CD4-positive, CD25-positive, alpha-beta regulatory T cell (primary cell): ENCODE data around the gene SHANK3. TPM values are rescaled to one million over a fixed set of nuclear protein-coding genes. Genes with fewer than 3 reads are reported as not detected.
A peak's percentile ranks its signal among the peaks of the same experiment; 100 is the strongest.

Source experiments
- ATAC-seq, 2 donors: fragments of 150-1000 bp; cut with Tn5 transposase; one replicate each; pipeline ENCODE4 v1.10.0; 2021; ENCODE audit warnings: low read depth in 2 of 2, moderate number of reproducible peaks in 2 of 2, moderate library complexity in 1 of 2
- DNase-seq, 3 donors: peaks; one replicate each; pipeline versions ENCODE4 v3.0.0 to v3.0.0-alpha.2; 2012 to 2022; ENCODE audit warnings: mixed read lengths in 1 of 3
- H3K27ac ChIP-seq: one replicate; pipeline ENCODE4 v1.7.0; 2013; ENCODE audit warnings: mild to moderate bottlenecking, low read length; ENCODE audit not compliant: insufficient read depth, poor library complexity, severe bottlenecking
- H3K27me3 ChIP-seq: one replicate; pipeline ENCODE4 v1.7.0; 2013; ENCODE audit warnings: low read length; ENCODE audit not compliant: control insufficient read depth, insufficient read depth
- H3K36me3 ChIP-seq: one replicate; pipeline ENCODE4 v1.7.0; 2013; ENCODE audit warnings: mild to moderate bottlenecking, low read length, moderate library complexity; ENCODE audit not compliant: control insufficient read depth, insufficient read depth
- H3K4me1 ChIP-seq: 2 replicates; pipeline ENCODE4 v1.7.0; 2013; ENCODE audit warnings: mild to moderate bottlenecking, low read length; ENCODE audit not compliant: insufficient read depth, control insufficient read depth, poor library complexity, severe bottlenecking
- H3K4me3 ChIP-seq: one replicate; pipeline ENCODE4 v1.7.0; 2013; ENCODE audit warnings: low read depth, mild to moderate bottlenecking, low read length, moderate library complexity
- H3K9me3 ChIP-seq, 2 experiments: 1 replicate in 1 of 2; 2 replicates in 1 of 2; pipeline ENCODE4 v1.7.0; 2013; ENCODE audit warnings: low read length in 2 of 2, mild to moderate bottlenecking in 1 of 2, moderate library complexity in 1 of 2; ENCODE audit not compliant: control insufficient read depth in 2 of 2
- H3K27ac Mint-ChIP-seq, 3 donors: one replicate each; pipeline ENCODE4 v1.8.0; 2020 to 2022; ENCODE audit warnings: mild to moderate bottlenecking in 3 of 3, mixed read lengths in 3 of 3, moderate library complexity in 2 of 3
- H3K27me3 Mint-ChIP-seq: one replicate; pipeline ENCODE4 v1.8.0; 2022; ENCODE audit warnings: mild to moderate bottlenecking, mixed read lengths
- H3K36me3 Mint-ChIP-seq: one replicate; pipeline ENCODE4 v1.8.0; 2020; ENCODE audit warnings: mixed read lengths
- H3K4me1 Mint-ChIP-seq, 4 donors: one replicate each; pipeline ENCODE4 v1.8.0; 2020 to 2022; ENCODE audit warnings: mixed read lengths in 4 of 4, mild to moderate bottlenecking in 1 of 4
- H3K4me3 Mint-ChIP-seq, 4 donors: one replicate each; pipeline ENCODE4 v1.8.0; 2020 to 2022; ENCODE audit warnings: mild to moderate bottlenecking in 4 of 4, mixed read lengths in 4 of 4, moderate library complexity in 3 of 4
- H3K9me3 Mint-ChIP-seq, 7 donors: one replicate each; pipeline ENCODE4 v1.8.0; 2020 to 2022; ENCODE audit warnings: mixed read lengths in 7 of 7, mild to moderate bottlenecking in 3 of 7, moderate library complexity in 2 of 7
- polyA plus RNA-seq, 4 donors: library from polyadenylated mRNA; unstranded; fragments of 300-500 nt; fragmentation: Illumina TruSeq; gene quantifications; one replicate each; pipeline ENCODE4 v1.2.3, GENCODE V29; 2021
- total RNA-seq: library from RNA; stranded (reverse); gene quantifications from one replicate; pipeline ENCODE4 v1.2.3, GENCODE V29; 2022

Gene SHANK3
- total and polyA plus RNA-seq, 5 donors from 2014 or later: 0.67 TPM; not detected in 4

DNA sequence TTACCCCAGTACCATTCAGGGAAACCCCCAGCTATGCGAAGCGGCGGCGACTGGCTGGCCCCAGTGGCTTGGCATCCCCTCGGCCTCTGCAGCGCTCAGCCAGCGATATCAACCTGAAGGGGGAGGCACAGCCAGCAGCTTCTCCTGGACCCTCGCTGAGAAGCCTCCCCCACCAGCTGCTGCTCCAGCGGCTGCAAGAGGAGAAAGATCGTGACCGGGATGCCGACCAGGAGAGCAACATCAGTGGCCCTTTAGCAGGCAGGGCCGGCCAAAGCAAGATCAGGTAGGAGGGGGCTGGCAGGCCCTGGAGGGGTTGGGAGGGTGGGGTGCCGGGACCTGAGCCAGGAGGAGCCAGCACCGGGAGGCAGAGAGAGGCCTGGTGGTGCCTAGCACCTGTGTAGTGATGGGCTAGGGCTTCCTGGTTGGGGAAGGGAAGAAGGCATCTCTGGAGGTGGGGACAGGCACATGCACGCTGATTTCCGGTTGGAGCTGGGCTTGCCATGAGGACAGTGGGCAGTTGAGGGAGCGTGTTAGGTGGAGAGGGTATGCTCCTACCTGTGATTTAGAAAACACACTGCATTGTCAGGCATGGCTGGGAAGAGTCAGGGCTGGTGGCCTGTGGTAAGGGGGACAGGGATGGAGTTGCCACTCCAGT, 22.3 kb downstream of the SHANK3 start:
- H3K27ac Mint-ChIP-seq: no peak overlapping the region
- peaks cover 0 to 2% of the 10 kb centered on the region in 2 experiments for H3K9me3 ChIP-seq
- ATAC-seq (no peak), DNase-seq (no peak)
- no peaks in the 10 kb centered on the region for H3K27me3 ChIP-seq
- H3K36me3 Mint-ChIP-seq: no peaks in the 10 kb centered on the region
- H3K9me3 Mint-ChIP-seq: peaks cover 0 to 11% (median 0%) of the 10 kb centered on the region in 7 donors
- H3K4me1 ChIP-seq: no peaks in the 10 kb centered on the region
- H3K4me3 Mint-ChIP-seq: no peak overlapping the region
- H3K36me3 ChIP-seq: no peaks in the 10 kb centered on the region
- no peak overlapping the region for H3K4me3 ChIP-seq
- H3K27ac ChIP-seq: no peak overlapping the region
- peaks cover 0 to 19% (median 0%) of the 10 kb centered on the region in 4 donors for H3K4me1 Mint-ChIP-seq
- H3K27me3 Mint-ChIP-seq: peaks cover 31% of the 10 kb centered on the region

DNA sequence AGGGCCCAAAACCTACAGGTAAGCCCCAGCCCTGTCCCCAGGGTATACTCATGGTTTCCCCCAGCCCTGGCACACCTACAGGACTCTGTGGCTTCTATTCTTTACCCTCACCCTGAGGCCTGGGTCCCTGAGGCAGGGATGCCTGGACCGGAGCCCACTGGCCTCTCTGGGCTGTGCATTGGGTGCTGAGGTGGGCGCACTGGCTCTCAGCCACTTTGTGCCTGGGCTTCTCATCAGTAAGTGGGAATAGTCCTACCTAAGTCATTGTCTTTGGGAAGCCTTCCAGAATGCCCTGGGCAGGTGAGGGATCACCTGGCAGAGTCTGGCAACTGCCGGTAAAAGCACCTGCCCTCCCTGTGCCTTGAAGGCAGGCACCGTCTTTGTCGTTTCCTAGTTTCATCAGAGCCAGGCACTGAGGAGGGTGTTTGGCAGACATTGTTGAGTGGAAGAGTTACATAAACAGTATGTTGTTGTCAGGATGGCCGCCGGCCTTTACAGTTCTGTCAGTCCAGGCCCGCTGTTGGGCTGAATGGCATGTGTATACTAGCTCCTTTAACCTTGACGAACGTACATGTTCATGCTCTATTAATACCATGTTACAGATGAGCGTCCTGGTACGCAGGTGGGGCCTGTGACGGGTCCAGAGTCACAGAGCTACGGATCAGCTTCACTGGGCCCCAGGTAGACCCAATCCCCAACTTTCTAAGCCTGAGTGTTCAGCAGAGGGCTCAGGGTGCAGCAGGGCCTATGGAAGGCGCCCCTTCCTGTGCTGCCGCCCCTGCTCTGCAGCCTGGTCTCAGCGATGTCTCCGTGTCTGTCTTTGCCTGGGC, 23.0 kb downstream of the SHANK3 start:
- H3K36me3 ChIP-seq: no peaks in the 10 kb centered on the region
- peaks cover 31% of the 10 kb centered on the region for H3K27me3 Mint-ChIP-seq
- H3K4me1 ChIP-seq: no peaks in the 10 kb centered on the region
- DNase-seq (no peak), ATAC-seq (no peak)
- H3K4me3 Mint-ChIP-seq: no peak overlapping the region
- peaks cover 0 to 11% (median 0%) of the 10 kb centered on the region in 7 donors for H3K9me3 Mint-ChIP-seq
- H3K27ac Mint-ChIP-seq: no peak overlapping the region
- H3K4me3 ChIP-seq: no peak overlapping the region
- peaks cover 0 to 2% of the 10 kb centered on the region in 2 experiments for H3K9me3 ChIP-seq
- H3K36me3 Mint-ChIP-seq: no peaks in the 10 kb centered on the region
- peaks cover 0 to 19% (median 0%) of the 10 kb centered on the region in 4 donors for H3K4me1 Mint-ChIP-seq
- H3K27ac ChIP-seq: no peak overlapping the region
- H3K27me3 ChIP-seq: no peaks in the 10 kb centered on the region

DNA sequence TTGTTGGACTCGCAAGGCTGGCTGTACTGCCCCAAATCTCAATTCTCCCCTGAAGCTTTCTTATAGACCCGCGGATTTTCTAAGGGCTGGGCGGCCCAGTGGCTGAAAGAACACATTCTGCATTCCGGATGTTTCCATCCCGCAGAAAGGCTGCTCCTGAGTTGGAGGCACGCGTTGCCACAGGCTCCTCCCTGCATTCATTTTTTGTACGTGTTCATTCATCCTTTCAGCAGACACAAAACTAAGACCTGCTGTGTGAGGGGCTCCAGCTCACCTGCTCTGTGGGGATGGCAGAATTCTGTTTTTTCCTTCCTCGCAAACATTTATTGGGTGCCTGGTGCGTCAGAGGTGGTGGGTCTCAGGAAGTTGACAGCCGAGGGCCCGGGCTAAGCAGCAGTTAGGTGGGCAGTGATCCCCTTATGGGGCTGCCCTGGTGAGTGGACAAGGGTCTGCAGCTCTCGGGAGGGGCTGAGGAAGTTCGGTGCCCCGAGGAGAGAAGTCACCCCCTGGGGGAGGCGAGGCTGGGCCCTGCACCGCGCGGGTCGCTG, 23.7 kb downstream of the SHANK3 start:
- H3K27me3 ChIP-seq: no peaks in the 10 kb centered on the region
- no peak overlapping the region for H3K4me3 ChIP-seq
- no peaks in the 10 kb centered on the region for H3K36me3 ChIP-seq
- no peak overlapping the region for H3K4me3 Mint-ChIP-seq
- H3K36me3 Mint-ChIP-seq: no peaks in the 10 kb centered on the region
- no peak for DNase-seq
- no peaks in the 10 kb centered on the region for H3K4me1 ChIP-seq
- peaks cover 0 to 14% (median 0%) of the 10 kb centered on the region in 4 donors for H3K4me1 Mint-ChIP-seq
- H3K9me3 ChIP-seq: peaks cover 0 to 2% of the 10 kb centered on the region in 2 experiments
- peak overlapping the region in 1 of 3 donors; percentile 26 for H3K27ac Mint-ChIP-seq
- no peak overlapping the region for H3K27ac ChIP-seq
- peaks cover 24% of the 10 kb centered on the region for H3K27me3 Mint-ChIP-seq
- ATAC-seq: no peak
- peaks cover 0 to 11% (median 0%) of the 10 kb centered on the region in 7 donors for H3K9me3 Mint-ChIP-seq

DNA sequence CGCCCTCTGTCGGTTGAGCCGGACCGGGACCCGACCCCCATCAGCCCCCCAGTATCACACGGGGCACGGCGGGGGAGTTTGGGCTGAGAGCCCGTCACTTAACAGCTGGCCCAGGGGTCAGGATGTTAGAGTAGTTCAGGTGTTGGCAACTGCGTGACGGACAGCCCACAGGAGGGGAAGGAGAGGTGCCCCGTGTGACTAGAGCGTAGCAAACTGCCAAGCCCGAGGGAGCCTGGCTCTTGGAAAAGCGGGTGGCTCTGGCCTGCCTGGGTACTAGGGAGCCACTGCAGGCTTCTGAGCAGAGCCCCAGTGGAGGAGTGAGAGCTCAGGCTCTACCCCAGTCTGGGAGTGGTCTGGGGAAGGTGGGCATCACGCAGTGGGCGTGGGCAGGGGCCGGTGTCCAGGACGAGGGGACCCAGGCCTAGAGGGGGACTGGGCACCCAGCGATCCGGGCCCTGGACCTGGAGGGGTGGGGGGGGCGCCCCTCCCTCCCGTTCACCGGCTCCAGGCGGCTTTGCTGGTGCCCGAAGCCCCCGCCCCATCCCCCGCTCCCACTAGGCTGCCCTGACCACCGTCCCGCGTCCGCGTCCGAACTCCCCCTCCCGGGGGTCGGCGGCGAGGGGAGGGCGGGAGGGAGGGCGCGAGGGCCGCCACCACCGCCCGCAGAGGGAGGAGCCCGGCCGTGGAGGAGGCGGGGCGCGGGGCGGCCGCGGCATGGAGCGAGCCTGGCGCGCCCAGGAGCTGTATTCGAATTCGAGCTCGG, 24.4 kb downstream of the SHANK3 start:
- H3K27me3 ChIP-seq: no peaks in the 10 kb centered on the region
- H3K4me3 ChIP-seq: no peak overlapping the region
- DNase-seq: no peak
- H3K27ac Mint-ChIP-seq: no peak overlapping the region
- H3K36me3 Mint-ChIP-seq: no peaks in the 10 kb centered on the region
- peaks cover 0 to 4% (median 0%) of the 10 kb centered on the region in 7 donors for H3K9me3 Mint-ChIP-seq
- H3K36me3 ChIP-seq: no peaks in the 10 kb centered on the region
- H3K9me3 ChIP-seq: no peaks in the 10 kb centered on the region
- H3K4me1 Mint-ChIP-seq: peaks cover 0 to 9% (median 2%) of the 10 kb centered on the region in 4 donors
- no peak for ATAC-seq
- H3K4me1 ChIP-seq: no peaks in the 10 kb centered on the region
- H3K4me3 Mint-ChIP-seq: no peak overlapping the region
- no peak overlapping the region for H3K27ac ChIP-seq
- peaks cover 21% of the 10 kb centered on the region for H3K27me3 Mint-ChIP-seq

DNA sequence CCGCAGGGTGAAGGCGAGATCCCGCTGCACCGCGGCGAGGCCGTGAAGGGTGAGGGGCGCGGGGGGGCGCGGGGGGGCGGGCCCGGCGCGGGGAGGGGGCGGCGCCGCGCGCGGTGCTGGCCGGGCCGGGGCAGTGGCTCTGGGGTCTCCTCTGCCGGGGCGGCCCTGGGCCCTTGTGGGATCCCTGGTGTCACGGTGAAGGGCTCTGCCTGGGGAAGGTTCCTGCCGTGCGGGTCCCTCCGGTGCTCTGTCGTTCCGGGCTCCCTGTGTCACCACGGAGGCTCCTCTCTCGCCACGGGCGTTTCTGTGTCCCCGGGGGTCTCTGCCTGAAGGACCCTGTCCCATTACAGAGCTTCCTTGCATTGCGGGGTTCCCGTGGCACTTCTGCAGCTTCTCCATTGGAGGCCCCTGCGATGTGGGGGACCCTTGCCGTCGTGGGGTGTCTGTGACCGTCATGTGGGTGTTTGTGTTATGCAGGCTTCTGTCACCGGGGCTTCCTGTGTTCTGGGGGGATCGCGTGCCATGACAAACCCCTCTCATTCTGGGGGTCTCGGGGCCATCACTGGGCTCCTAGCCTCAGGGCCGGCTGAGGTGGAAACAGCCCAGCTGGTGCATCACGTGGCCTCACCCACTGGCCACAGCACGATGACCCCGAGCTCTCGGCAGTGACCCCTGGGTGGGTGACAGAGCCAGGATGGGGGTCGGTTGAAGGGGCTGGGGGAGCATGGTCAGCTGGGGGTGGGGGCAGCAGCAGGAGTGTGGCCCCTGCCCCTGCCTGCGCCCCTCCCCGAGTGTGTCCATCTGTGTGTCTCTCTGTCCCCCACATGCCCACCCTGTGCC, 25.3 kb downstream of the SHANK3 start:
- Histone ChIP-seq H3K27ac (no peak overlapping the region), H3K4me1 (peaks cover 3% of the 10 kb centered on the region), H3K9me3 (no peaks in the 10 kb centered on the region), H3K27me3 (no peaks in the 10 kb centered on the region), H3K36me3 (no peaks in the 10 kb centered on the region), H3K4me3 (no peak overlapping the region)
- Mint-ChIP-seq H3K4me1 (peaks cover 0 to 15% (median 10%) of the 10 kb centered on the region in 4 donors), H3K4me3 (peak overlapping the region in 1 of 4 donors; percentile 21), H3K27me3 (peaks cover 12% of the 10 kb centered on the region), H3K9me3 (no peaks in the 10 kb centered on the region), H3K27ac (no peak overlapping the region), H3K36me3 (no peaks in the 10 kb centered on the region)
- ATAC-seq (no peak), DNase-seq (no peak)

DNA sequence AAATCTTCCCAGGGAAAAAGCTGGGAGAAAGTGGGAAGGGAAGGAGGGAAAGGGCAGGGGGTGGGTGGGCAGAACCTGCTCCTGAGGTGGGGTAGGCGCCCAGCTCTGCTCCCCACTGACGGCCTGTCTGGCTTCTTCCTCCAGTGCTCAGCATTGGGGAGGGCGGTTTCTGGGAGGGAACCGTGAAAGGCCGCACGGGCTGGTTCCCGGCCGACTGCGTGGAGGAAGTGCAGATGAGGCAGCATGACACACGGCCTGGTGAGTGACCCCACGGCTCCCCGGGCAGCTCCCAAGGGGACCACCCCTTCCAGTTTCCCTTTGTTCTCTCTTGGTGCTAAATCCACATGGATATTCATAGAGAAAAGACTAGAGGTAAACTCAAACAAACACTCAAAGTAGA, 25.9 kb downstream of the SHANK3 start:
- Mint-ChIP-seq H3K4me3 (no peak overlapping the region), H3K4me1 (peaks cover 0 to 15% (median 12%) of the 10 kb centered on the region in 4 donors), H3K9me3 (no peaks in the 10 kb centered on the region), H3K36me3 (no peaks in the 10 kb centered on the region), H3K27ac (peak overlapping the region in 1 of 3 donors; percentile 62), H3K27me3 (peaks cover 5% of the 10 kb centered on the region)
- Histone ChIP-seq H3K4me3 (no peak overlapping the region), H3K27me3 (no peaks in the 10 kb centered on the region), H3K4me1 (peaks cover 3% of the 10 kb centered on the region), H3K27ac (no peak overlapping the region), H3K36me3 (no peaks in the 10 kb centered on the region), H3K9me3 (no peaks in the 10 kb centered on the region)
- no peak for DNase-seq
- no peak for ATAC-seq
